Measurements from ENCODE around the gene RCSD1. TPM values are rescaled to one million over a fixed set of nuclear protein-coding genes. Genes with fewer than 3 reads are reported as not detected.

RCSD1 gene
- total RNA-seq, 1 donor: 1.3 TPM

GRCh38 chr1:167654975-167655575, 25.0 kb downstream of the RCSD1 start:
- H3K4me3 ChIP-seq (ENCODE audit: low read depth, low read length): no peak overlapping the region
- TF ChIP-seq CTCF (IDR thresholded peaks at IDR 0.05; ENCODE audit: insufficient read depth, low read depth, low read length): no peak
- DNase-seq (ENCODE audit: low read depth): no peak

GRCh38 chr1:167656657-167657056, 26.6 kb downstream of the RCSD1 start:
- DNase-seq (ENCODE audit: low read depth): no peak
- TF ChIP-seq CTCF (IDR thresholded peaks at IDR 0.05; ENCODE audit: insufficient read depth, low read depth, low read length): no peak
- H3K4me3 ChIP-seq (ENCODE audit: low read depth, low read length): no peak overlapping the region

- TF ChIP-seq CTCF (IDR thresholded peaks at IDR 0.05; ENCODE audit: insufficient read depth, low read depth, low read length): no peak
- peak; percentile 79 for DNase-seq (ENCODE audit: low read depth)
- no peak overlapping the region for H3K4me3 ChIP-seq (ENCODE audit: low read depth, low read length)
These were observed 28.7 kb downstream of the RCSD1 start for GRCh38 chr1:167658574-167659328.

GRCh38 chr1:167659450-167659849, 29.4 kb downstream of the RCSD1 start:
- no peak overlapping the region for H3K4me3 ChIP-seq (ENCODE audit: low read depth, low read length)
- TF ChIP-seq CTCF (IDR thresholded peaks at IDR 0.05; ENCODE audit: insufficient read depth, low read depth, low read length): no peak
- peak; percentile 59 for DNase-seq (ENCODE audit: low read depth)

GRCh38 chr1:167659881-167660280, 29.8 kb downstream of the RCSD1 start:
- TF ChIP-seq CTCF (IDR thresholded peaks at IDR 0.05; ENCODE audit: insufficient read depth, low read depth, low read length): no peak
- DNase-seq (ENCODE audit: low read depth): no peak
- H3K4me3 ChIP-seq (ENCODE audit: low read depth, low read length): no peak overlapping the region

- H3K4me3 ChIP-seq (ENCODE audit: low read depth, low read length): no peak overlapping the region
- DNase-seq (ENCODE audit: low read depth): peak; percentile 89
- no peak for TF ChIP-seq CTCF (IDR thresholded peaks at IDR 0.05; ENCODE audit: insufficient read depth, low read depth, low read length)
These were observed 31.7 kb downstream of the RCSD1 start for GRCh38 chr1:167661527-167662426.
